Adrenal gland (tissue), 12 donors: ENCODE measurements around the gene SLC43A3. TPM values are rescaled to one million over a fixed set of nuclear protein-coding genes. Genes with fewer than 3 reads are reported as not detected.

Experiments used
- DNase-seq, 7 donors: peaks; one replicate each; pipeline ENCODE4 v3.0.0-alpha.2; 2019 to 2020
- H3K27ac ChIP-seq, 5 donors: fragments of 200-600 bp; sonication (generic) in 4 of 5; 1 replicate in 3 of 5; 2 replicates in 2 of 5; pipeline versions ENCODE4 v1.5.1 to v1.8.0; 2016 to 2020; ENCODE audit warnings: mild to moderate bottlenecking in 1 of 5
- H3K27me3 ChIP-seq: fragments of 200-600 bp; 2 replicates; pipeline ENCODE4 v1.8.0; 2021
- H3K36me3 ChIP-seq, 2 donors: fragments of 200-600 bp; replicated peaks in 1 of 2; 1 replicate in 1 of 2; 2 replicates in 1 of 2; pipeline versions ENCODE4 v1.5.1 to v1.8.0; 2018 to 2022
- H3K4me1 ChIP-seq, 2 donors: fragments of 200-600 bp; replicated peaks in 1 of 2; 1 replicate in 1 of 2; 2 replicates in 1 of 2; pipeline versions ENCODE4 v1.5.1 to v1.8.0; 2018 to 2021
- H3K4me3 ChIP-seq, 4 donors: fragments of 200-600 bp; sonication (generic) in 3 of 4; one replicate each; pipeline ENCODE4 v1.5.1; 2016 to 2018
- H3K9me3 ChIP-seq, 3 donors: fragments of 200-600 bp; sonication (generic) in 1 of 3; replicated peaks in 1 of 3; 1 replicate in 2 of 3; 2 replicates in 1 of 3; pipeline versions ENCODE4 v1.5.1 to v1.8.0; 2016 to 2021
- CTCF ChIP-seq, 6 experiments: fragments of 450-650 bp in 4 of 6; fragments of 200-600 bp in 2 of 6; sonication (generic) in 1 of 6; IDR thresholded peaks; 1 replicate in 5 of 6; 2 replicates in 1 of 6; pipeline versions ENCODE4 v1.5.1 to v1.8.0; 2016 to 2021; ENCODE audit warnings: antibody characterized with exemption in 6 of 6, mild to moderate bottlenecking in 2 of 6, moderate library complexity in 1 of 6
- POLR2A ChIP-seq, 2 donors: fragments of 450-650 bp; IDR thresholded peaks; one replicate each; pipeline ENCODE4 v1.6.1; 2017; ENCODE audit warnings: antibody characterized with exemption in 2 of 2, mild to moderate bottlenecking in 2 of 2, moderate library complexity in 1 of 2
- WGBS, 4 donors: extraction: QIAGEN DNeasy Blood & Tissue Kit in 2 of 4; methylation state at CpG; one replicate each; pipeline versions ENCODE4 v1.1.5 to v1.1.7; 2013 to 2017; 5-methylcytosine and 5-hydroxymethylcytosine counted together
- intact Hi-C, 2 donors: fragments of 100-400 bp; cut with DNase I; formaldehyde crosslinking; loops; one replicate each; pipeline versions ENCODE4 v1.14.1 to v1.15.0; 2022 to 2023
- polyA plus RNA-seq, 3 donors: library from polyadenylated mRNA; stranded (reverse); fragments of 200-250 nt in 2 of 3; fragments of 350-450 nt in 1 of 3; fragmentation: Illumina TruSeq in 1 of 3; extraction: RNeasy Lipid Tissue Mini Kit (QIAGEN cat#74804) in 1 of 3; gene quantifications; one replicate each; pipeline ENCODE4 v1.2.3, GENCODE V29; 2013 to 2014
- total RNA-seq, 9 donors: library from RNA; depleted of rRNA in 4 of 9; stranded (reverse); fragments of >200 nt in 4 of 9; fragments of 120-200 nt in 1 of 9; fragmentation: NEBNext Ultra II Directional in 1 of 9; extraction: Animal tissue kit (Norgen Biotek cat#: 25700) in 1 of 9; gene quantifications; one replicate each; pipeline versions ENCODE4 v1.1.0 to v1.2.4, GENCODE V29; 2013 to 2023
- donor health status: healthy with polysubstance abuse.
- donor health status: Bipolar disorder and iron deficiency.
- donor health status: DM: yes; HTN: yes; CAD: no.
- donor health status: DM: no; HTN: no; CAD: no.
- donor health status: DM: no; HTN: no; CAD: no.
- donor health status: DM: yes; HTN: yes; CAD: no.

The SLC43A3 gene
- total and polyA plus RNA-seq, 12 donors = 14.0 to 72.7 (median 27.3) TPM

GRCh38 chr11:57414612-57415212 is 12.2 kb downstream of the SLC43A3 start:
- no peaks in the 10 kb centered on the region for H3K9me3 ChIP-seq
- no peaks in the 10 kb centered on the region for H3K27me3 ChIP-seq
- H3K27ac ChIP-seq = no peak overlapping the region
- H3K36me3 ChIP-seq = peaks cover 0 to 77% of the 10 kb centered on the region in 2 donors
- intact Hi-C loops = no loop called here
- H3K4me3 ChIP-seq = no peak overlapping the region
- TF ChIP-seq POLR2A (IDR thresholded peaks at IDR 0.05) = no peak
- no peak for TF ChIP-seq CTCF (IDR thresholded peaks at IDR 0.05)
- DNase-seq = no peak
- H3K4me1 ChIP-seq = no peaks in the 10 kb centered on the region
- 93 to 97% (median 96%) methylated on average over 9 to 11 of the region's 11 CpGs for WGBS, 4 donors

GRCh38 chr11:57413681-57414080 is 13.2 kb downstream of the SLC43A3 start:
- Histone ChIP-seq H3K27me3 (no peaks in the 10 kb centered on the region), H3K27ac (no peak overlapping the region), H3K4me1 (no peaks in the 10 kb centered on the region), H3K4me3 (no peak overlapping the region), H3K36me3 (peaks cover 0 to 83% of the 10 kb centered on the region in 2 donors), H3K9me3 (no peaks in the 10 kb centered on the region)
- TF ChIP-seq POLR2A (IDR thresholded peaks at IDR 0.05) = no peak
- TF ChIP-seq CTCF (IDR thresholded peaks at IDR 0.05) = no peak
- no peak for DNase-seq
- intact Hi-C loops = no loop called here
- WGBS, 4 donors = 93 to 95% (median 94%) methylated on average over 4 of the region's 4 CpGs

- no peak for DNase-seq
- Histone ChIP-seq H3K27ac (no peak overlapping the region), H3K27me3 (no peaks in the 10 kb centered on the region), H3K4me3 (no peak overlapping the region), H3K36me3 (peaks cover 0 to 68% of the 10 kb centered on the region in 2 donors), H3K4me1 (peaks cover 0 to 10% of the 10 kb centered on the region in 2 donors), H3K9me3 (no peaks in the 10 kb centered on the region)
- intact Hi-C loops = no loop called here
- TF ChIP-seq CTCF (IDR thresholded peaks at IDR 0.05) = no peak
- TF ChIP-seq POLR2A (IDR thresholded peaks at IDR 0.05) = no peak
These were observed 16.6 kb downstream of the SLC43A3 start for GRCh38 chr11:57410287-57410686.

GRCh38 chr11:57409321-57410100 is 17.4 kb downstream of the SLC43A3 start:
- TF ChIP-seq CTCF (IDR thresholded peaks at IDR 0.05) (no peak), POLR2A (IDR thresholded peaks at IDR 0.05) (no peak)
- no peak overlapping the region for H3K27ac ChIP-seq
- H3K9me3 ChIP-seq = no peaks in the 10 kb centered on the region
- H3K4me1 ChIP-seq = peaks cover 0 to 10% of the 10 kb centered on the region in 2 donors
- peaks cover 0 to 61% of the 10 kb centered on the region in 2 donors for H3K36me3 ChIP-seq
- no peak overlapping the region for H3K4me3 ChIP-seq
- WGBS, 4 donors = 93 to 96% (median 95%) methylated on average over 18 of the region's 18 CpGs
- intact Hi-C loops = no loop called here
- H3K27me3 ChIP-seq = no peaks in the 10 kb centered on the region
- no peak for DNase-seq
